ENCODE data around the gene ZNF446. TPM values are rescaled to one million over a fixed set of nuclear protein-coding genes. Genes with fewer than 3 reads are reported as not detected.

The ZNF446 gene
- total RNA-seq, 1 donor from 2014 or later, result 42.7 TPM

- no peak for DNase-seq (ENCODE audit: low spot score in 2 of 2)
- no peak for TF ChIP-seq CTCF (IDR thresholded peaks at IDR 0.05)
- intact Hi-C loops (cut with DNase I), result no loop called here
Measured at GRCh38 chr19:58516246-58516836, 40.2 kb downstream of the ZNF446 start.

GRCh38 chr19:58516964-58517833 lies 41.0 kb downstream of the ZNF446 start:
- H3K36me3 ChIP-seq, result peaks cover 24 to 26% of the 10 kb centered on the region in 2 donors
- H3K9me3 ChIP-seq, result no peaks in the 10 kb centered on the region
- H3K27me3 ChIP-seq, result no peaks in the 10 kb centered on the region
- H3K4me3 ChIP-seq, result no peak overlapping the region
- intact Hi-C loops (cut with DNase I), result no loop called here
- H3K4me1 ChIP-seq, result peaks cover 20 to 35% of the 10 kb centered on the region in 2 donors
- no peak for TF ChIP-seq CTCF (IDR thresholded peaks at IDR 0.05)
- no peak overlapping the region for H3K27ac ChIP-seq
- no peak for DNase-seq (ENCODE audit: low spot score in 2 of 2)

More at GRCh38 chr19:58516246-58516836, 40.2 kb downstream of the ZNF446 start:
- H3K9me3 ChIP-seq, result no peaks in the 10 kb centered on the region
- peaks cover 20 to 35% of the 10 kb centered on the region in 2 donors for H3K4me1 ChIP-seq
- H3K27ac ChIP-seq, result no peak overlapping the region
- peaks cover 24 to 26% of the 10 kb centered on the region in 2 donors for H3K36me3 ChIP-seq
- H3K27me3 ChIP-seq, result no peaks in the 10 kb centered on the region
- H3K4me3 ChIP-seq, result no peak overlapping the region

- H3K36me3 ChIP-seq, result peaks cover 24 to 26% of the 10 kb centered on the region in 2 donors
- no peak for DNase-seq (ENCODE audit: low spot score in 2 of 2)
- H3K4me3 ChIP-seq, result peak overlapping the region; percentile 87 to 90
- H3K27ac ChIP-seq, result peak overlapping the region; percentile 94 to 96
- H3K27me3 ChIP-seq, result no peaks in the 10 kb centered on the region
- intact Hi-C loops (cut with DNase I), result loop anchor here (1.0 to 2.0 kb wide), 10 partner anchors 19 to 191 kb away; partner anchors contain the start of genes CHMP2A, RPS5, TRIM28 and ZNF132
- peak in 2 of 3 experiments; percentile 45 to 63 for TF ChIP-seq CTCF (IDR thresholded peaks at IDR 0.05)
- H3K4me1 ChIP-seq, result peaks cover 20 to 35% of the 10 kb centered on the region in 2 donors
- no peaks in the 10 kb centered on the region for H3K9me3 ChIP-seq
Measured at GRCh38 chr19:58518256-58519086, 42.3 kb downstream of the ZNF446 start.

GRCh38 chr19:58519087-58519354 lies 42.9 kb downstream of the ZNF446 start:
- Histone ChIP-seq H3K36me3 (peaks cover 24 to 26% of the 10 kb centered on the region in 2 donors), H3K27ac (peak overlapping the region; percentile 94 to 96), H3K9me3 (no peaks in the 10 kb centered on the region), H3K4me3 (peak overlapping the region; percentile 87 to 90), H3K27me3 (no peaks in the 10 kb centered on the region), H3K4me1 (peaks cover 20 to 31% of the 10 kb centered on the region in 2 donors)
- intact Hi-C loops (cut with DNase I), result loop anchor here (1.0 to 2.0 kb wide), 10 partner anchors 20 to 192 kb away; partner anchors contain the start of genes CHMP2A, RPS5, TRIM28 and ZNF132
- peak in 1 of 3 experiments; percentile 44 for TF ChIP-seq CTCF (IDR thresholded peaks at IDR 0.05)
- DNase-seq (ENCODE audit: low spot score in 2 of 2), result peak in 1 of 2 donors; percentile 78
